WTC11 (cell line): ENCODE data around the gene CELF2. TPM values are rescaled to one million over a fixed set of nuclear protein-coding genes. Genes with fewer than 3 reads are reported as not detected.

Experiments
- ATAC-seq: fragments of 200-7000 bp; cut with Tn5 transposase; 2 replicates; pipeline ENCODE4 v1.10.0; 2021; ENCODE audit warnings: mild to moderate bottlenecking, moderate library complexity
- CTCF ChIA-PET: fragments of 300-600 bp; sonication (Branson Sonifier 250); formaldehyde crosslinking; loops from one replicate; lab custom pipeline; 2021; ENCODE audit warnings: antibody characterized with exemption; lab: Charles Lee
- POLR2A ChIA-PET: fragments of 350-600 bp; sonication (Branson Sonifier 250); formaldehyde crosslinking; loops from one replicate; lab custom pipeline; 2021; ENCODE audit warnings: antibody characterized with exemption; lab: Charles Lee
- DNase-seq: peaks from one replicate; pipeline ENCODE4 v3.0.0; 2021; ENCODE audit warnings: low spot score
- H3K27ac Mint-ChIP-seq: 2 replicates; pipeline ENCODE4 v1.8.0; 2021; ENCODE audit warnings: mixed read lengths
- H3K27me3 Mint-ChIP-seq: 2 replicates; pipeline ENCODE4 v1.8.0; 2021; ENCODE audit warnings: low read depth, mild to moderate bottlenecking, moderate library complexity, mixed read lengths
- H3K36me3 Mint-ChIP-seq: 2 replicates; pipeline ENCODE4 v1.8.0; 2021; ENCODE audit warnings: mixed read lengths
- H3K4me1 Mint-ChIP-seq: 2 replicates; pipeline ENCODE4 v1.8.0; 2022; ENCODE audit warnings: mixed read lengths
- H3K4me3 Mint-ChIP-seq: 2 replicates; pipeline ENCODE4 v1.8.0; 2021; ENCODE audit warnings: mild to moderate bottlenecking, moderate library complexity, mixed read lengths
- H3K9me3 Mint-ChIP-seq: 2 replicates; pipeline ENCODE4 v1.8.0; 2021; ENCODE audit warnings: mixed read lengths
- ATF2 ChIP-seq: sonication (generic); formaldehyde crosslinking; IDR thresholded peaks from 2 replicates; pipeline ENCODE4 v1.8.1; 2022; ENCODE audit warnings: low read depth, missing genetic modification reagents, borderline replicate concordance
- ATF6 ChIP-seq: sonication (generic); formaldehyde crosslinking; IDR thresholded peaks from 2 replicates; pipeline ENCODE4 v1.8.1; 2023; ENCODE audit warnings: mild to moderate bottlenecking, missing genetic modification reagents
- CREB1 ChIP-seq: sonication (generic); formaldehyde crosslinking; IDR thresholded peaks from 2 replicates; pipeline ENCODE4 v1.8.0; 2023; ENCODE audit warnings: mild to moderate bottlenecking, missing genetic modification reagents
- FOXK1 ChIP-seq: sonication (generic); formaldehyde crosslinking; IDR thresholded peaks from 2 replicates; pipeline ENCODE4 v1.8.0; 2022; ENCODE audit warnings: mild to moderate bottlenecking, moderate library complexity, missing genetic modification reagents
- FOXP4 ChIP-seq: sonication (generic); formaldehyde crosslinking; IDR thresholded peaks from 2 replicates; pipeline ENCODE4 v1.8.0; 2022; ENCODE audit warnings: mild to moderate bottlenecking, missing genetic modification reagents
- GRHL2 ChIP-seq: fragments of 250-450 bp; sonication (Bioruptor Pico); IDR thresholded peaks from 2 replicates; pipeline ENCODE4 v1.8.0; 2022; ENCODE audit warnings: mild to moderate bottlenecking, moderate library complexity; ENCODE audit not compliant: insufficient replicate concordance, severe bottlenecking
- GTF2I ChIP-seq: fragments of 250-450 bp; sonication (Bioruptor Pico); conservative IDR thresholded peaks from 2 replicates; pipeline ENCODE4 v1.4.0; 2021; ENCODE audit warnings: mild to moderate bottlenecking
- HMGXB4 ChIP-seq: sonication (generic); formaldehyde crosslinking; IDR thresholded peaks from 2 replicates; pipeline ENCODE4 v1.8.1; 2023; ENCODE audit warnings: mild to moderate bottlenecking, moderate library complexity, missing genetic modification reagents
- MLX ChIP-seq: sonication (generic); formaldehyde crosslinking; IDR thresholded peaks from 2 replicates; pipeline ENCODE4 v1.8.1; 2023; ENCODE audit warnings: mild to moderate bottlenecking, missing genetic modification reagents, moderate library complexity
- NFE2L1 ChIP-seq: sonication (generic); formaldehyde crosslinking; IDR thresholded peaks from 2 replicates; pipeline ENCODE4 v1.8.1; 2023; ENCODE audit warnings: missing genetic modification reagents
- NFYB ChIP-seq: sonication (generic); formaldehyde crosslinking; conservative IDR thresholded peaks from 2 replicates; pipeline ENCODE4 v1.8.0; 2022; ENCODE audit warnings: low read depth, missing genetic modification reagents
- NR2C2 ChIP-seq: sonication (generic); formaldehyde crosslinking; IDR thresholded peaks from 2 replicates; pipeline ENCODE4 v1.8.0; 2022; ENCODE audit warnings: mild to moderate bottlenecking, missing genetic modification reagents
- OVOL2 ChIP-seq: fragments of 250-450 bp; sonication (Bioruptor Pico); IDR thresholded peaks from 2 replicates; pipeline ENCODE4 v1.9.0; 2021; ENCODE audit warnings: mild to moderate bottlenecking, borderline replicate concordance
- TCF7 ChIP-seq: sonication (generic); formaldehyde crosslinking; IDR thresholded peaks from 2 replicates; pipeline ENCODE4 v1.8.0; 2022; ENCODE audit warnings: mild to moderate bottlenecking, low read depth, missing genetic modification reagents, moderate library complexity
- TEAD4 ChIP-seq: sonication (generic); formaldehyde crosslinking; IDR thresholded peaks from 2 replicates; pipeline ENCODE4 v1.8.0; 2022; ENCODE audit warnings: mild to moderate bottlenecking, missing genetic modification reagents
- TP53 ChIP-seq: sonication (generic); formaldehyde crosslinking; IDR thresholded peaks from 2 replicates; pipeline ENCODE4 v1.8.1; 2023; ENCODE audit warnings: mild to moderate bottlenecking, missing genetic modification reagents
- USF1 ChIP-seq: sonication (generic); formaldehyde crosslinking; IDR thresholded peaks from 2 replicates; pipeline ENCODE4 v1.8.0; 2022; ENCODE audit warnings: mild to moderate bottlenecking, missing genetic modification reagents
- ZNF138 ChIP-seq: sonication (generic); formaldehyde crosslinking; conservative IDR thresholded peaks from 2 replicates; pipeline ENCODE4 v1.8.1; 2022; ENCODE audit warnings: mild to moderate bottlenecking, moderate library complexity, missing genetic modification reagents
- ZNF232 ChIP-seq: sonication (generic); formaldehyde crosslinking; IDR thresholded peaks from 2 replicates; pipeline ENCODE4 v1.8.0; 2022; ENCODE audit warnings: mild to moderate bottlenecking, missing genetic modification reagents
- ZSCAN18 ChIP-seq: fragments of 250-450 bp; sonication (Bioruptor Pico); IDR thresholded peaks from 2 replicates; pipeline ENCODE4 v2.1.2; 2022; ENCODE audit warnings: mild to moderate bottlenecking, moderate library complexity
- total RNA-seq: library from RNA; stranded (reverse); gene quantifications from 3 replicates; pipeline ENCODE4 v1.2.3, GENCODE V29; 2021

Gene CELF2
- total RNA-seq, 1 experiment from 2014 or later: 24.6 TPM

- Mint-ChIP-seq H3K27me3 (peaks cover 17% of the 10 kb centered on the region), H3K36me3 (no peaks in the 10 kb centered on the region), H3K27ac (no peak overlapping the region), H3K9me3 (no peaks in the 10 kb centered on the region), H3K4me3 (no peak overlapping the region), H3K4me1 (peaks cover 37% of the 10 kb centered on the region)
- DNase-seq (no peak), ATAC-seq (no peak)
- no peak for TF ChIP-seq HMGXB4 (CRISPR knock-in tag)
- no peak for TF ChIP-seq TCF7 (CRISPR knock-in tag)
- TF ChIP-seq TP53 (CRISPR knock-in tag): no peak
- no peak for TF ChIP-seq MLX (CRISPR knock-in tag)
- no peak for TF ChIP-seq ZNF232 (CRISPR knock-in tag)
- no peak for TF ChIP-seq GRHL2 (CRISPR knock-in tag)
- no peak for TF ChIP-seq NR2C2
- TF ChIP-seq ZSCAN18 (CRISPR knock-in tag): no peak
- TF ChIP-seq NFYB (CRISPR knock-in tag): no peak
- no peak for TF ChIP-seq NFE2L1 (CRISPR knock-in tag)
- no peak for TF ChIP-seq TEAD4 (CRISPR knock-in tag)
- TF ChIP-seq ZNF138 (CRISPR knock-in tag): no peak
- no peak for TF ChIP-seq ATF2 (CRISPR knock-in tag)
- TF ChIP-seq GTF2I (CRISPR knock-in tag): no peak
- TF ChIP-seq OVOL2 (CRISPR knock-in tag): no peak
- TF ChIP-seq CREB1: no peak
- no peak for TF ChIP-seq USF1 (CRISPR knock-in tag)
- POLR2A ChIA-PET: no interaction called here
- CTCF ChIA-PET: interaction anchor here (1.2 kb wide), 1 partner anchor 23 kb away, joined by 3 read pairs; no protein-coding TSS in a partner anchor
Measured at GRCh38 chr10:11011984-11012383, 5.7 kb upstream of the CELF2 start.

GRCh38 chr10:11012421-11013295 lies 5.0 kb upstream of the CELF2 start:
- POLR2A ChIA-PET: no interaction called here
- Mint-ChIP-seq H3K9me3 (no peaks in the 10 kb centered on the region), H3K27ac (no peak overlapping the region), H3K4me3 (no peak overlapping the region), H3K4me1 (peaks cover 41% of the 10 kb centered on the region), H3K36me3 (no peaks in the 10 kb centered on the region), H3K27me3 (peaks cover 18% of the 10 kb centered on the region)
- no peak for ATAC-seq
- CTCF ChIA-PET: interaction anchor here (1.2 kb wide), 1 partner anchor 23 kb away, joined by 3 read pairs; no protein-coding TSS in a partner anchor
- DNase-seq: no peak
- no peak for TF ChIP-seq TP53 (CRISPR knock-in tag)
- no peak for TF ChIP-seq ATF6 (CRISPR knock-in tag)
- TF ChIP-seq FOXK1 (CRISPR knock-in tag): no peak
- no peak for TF ChIP-seq FOXP4
